ENCODE measurements around the gene PHLDB3.
"Not testable (repeated sequence)": the region's sequence is repeated elsewhere in the genome, so short reads cannot be mapped to it uniquely, and the experiment has no call there.

PHLDB3 gene

DNA sequence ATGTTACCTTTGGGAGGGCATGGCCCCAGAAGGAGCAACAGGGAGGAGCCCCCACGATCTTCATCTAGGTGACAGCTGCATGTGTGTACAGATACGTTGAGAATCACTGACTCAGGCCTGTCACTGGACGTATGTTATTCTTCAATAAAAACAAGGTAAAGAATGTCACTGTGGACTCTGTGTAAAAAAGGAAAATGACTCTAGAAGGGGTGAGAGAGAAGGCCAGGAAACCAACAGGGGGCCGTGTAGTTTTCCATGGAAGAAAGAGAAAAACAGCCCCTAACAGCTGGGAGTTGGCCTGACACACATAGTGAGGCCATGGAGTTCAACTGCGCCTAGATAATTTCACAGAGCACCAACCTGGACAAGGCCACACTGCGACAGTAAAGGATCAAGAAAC, 37.3 kb downstream of the PHLDB3 start:
- no peak for DNase-seq (ENCODE audit: low spot score)

DNA sequence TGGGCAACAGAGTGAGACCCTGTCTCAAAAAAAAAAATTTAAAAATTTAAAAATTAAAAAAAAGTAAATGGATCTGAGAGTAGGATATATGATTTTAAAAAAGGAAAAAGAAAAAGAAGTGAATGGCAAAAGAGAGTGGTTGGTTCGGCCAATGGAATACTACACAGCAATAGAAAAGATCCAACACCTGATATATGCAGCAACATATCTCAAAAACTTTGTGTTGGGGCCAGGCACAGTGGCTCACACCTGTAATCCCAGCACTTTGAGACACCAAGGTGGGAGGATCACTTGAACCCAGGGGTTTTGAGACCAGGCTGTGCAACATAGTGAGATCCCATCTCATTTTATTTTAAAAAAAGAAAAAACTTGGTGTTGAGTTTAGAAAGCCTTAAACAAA, 37.8 kb downstream of the PHLDB3 start:
- no peak for DNase-seq (ENCODE audit: low spot score)

DNA sequence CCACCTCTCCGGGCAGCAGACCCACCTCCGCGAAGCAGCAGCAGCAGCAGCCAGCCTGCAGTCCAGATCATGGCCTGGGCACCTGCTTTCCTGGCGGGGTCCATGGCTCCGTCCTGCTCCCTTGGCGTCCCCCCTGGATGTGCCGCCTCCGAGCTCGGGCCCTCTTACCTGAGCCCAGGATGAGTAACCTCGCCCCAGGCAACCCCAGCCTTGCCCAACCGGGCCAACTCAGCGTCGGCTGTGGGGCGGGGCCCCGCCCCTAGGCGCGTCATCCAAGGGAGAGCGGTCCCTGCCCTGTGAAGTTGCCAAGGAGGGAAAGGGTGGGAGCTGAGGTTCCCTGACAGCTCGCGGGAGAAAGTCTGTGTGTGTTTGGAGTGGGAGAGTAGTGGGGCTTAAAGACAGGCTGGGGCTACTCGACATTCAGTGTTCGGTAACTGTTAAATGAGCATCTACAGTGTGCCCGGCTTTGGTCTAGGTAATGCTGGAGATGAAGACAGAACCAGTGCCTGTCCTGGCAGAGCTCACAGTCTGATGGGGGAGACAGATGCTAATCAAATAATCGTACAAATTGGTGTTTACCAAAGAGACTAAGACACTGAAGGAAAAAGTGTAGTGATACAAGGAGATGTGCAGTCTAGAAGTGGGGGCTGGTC, 39.0 kb downstream of the PHLDB3 start, which contains the start of gene LYPD3:
Gene LYPD3 (minus strand): TSS at position 141 of the 653 bp plus-strand sequence. CDS start 37 bp downstream, at position 104.
- peak; percentile 1 for DNase-seq (ENCODE audit: low spot score)

DNA sequence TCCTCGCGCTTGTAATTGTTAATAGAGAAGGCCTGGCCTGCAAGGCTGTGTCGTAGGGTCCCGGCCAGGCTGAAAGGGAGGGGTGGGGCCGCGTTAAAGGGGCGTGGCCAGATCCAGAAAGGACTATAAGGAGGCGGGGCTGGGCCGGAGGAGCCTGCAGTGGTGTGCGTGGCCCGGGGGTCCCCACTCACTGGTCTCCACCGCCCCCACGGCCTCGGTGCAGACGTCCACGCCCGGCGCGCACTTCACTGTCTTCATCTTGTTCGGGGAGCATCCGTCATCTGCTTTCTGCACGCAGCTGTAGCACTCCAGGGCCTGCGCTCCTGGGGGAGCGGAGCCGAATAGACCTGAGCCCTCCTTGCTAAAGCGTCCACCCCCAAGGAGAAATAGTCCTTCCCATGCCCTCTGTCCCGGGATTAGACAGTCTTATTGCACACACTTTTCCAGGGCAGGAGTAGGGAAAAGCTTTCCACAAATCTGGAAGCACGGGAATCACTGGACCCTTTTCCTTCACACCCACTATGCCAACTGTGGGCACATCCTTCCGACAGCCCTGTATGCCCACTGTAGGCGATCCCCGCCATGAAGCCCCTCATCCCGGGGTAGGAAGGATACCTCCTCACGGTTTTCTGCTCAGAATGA, 40.3 kb downstream of the PHLDB3 start:
- DNase-seq (ENCODE audit: low spot score), result no peak

DNA sequence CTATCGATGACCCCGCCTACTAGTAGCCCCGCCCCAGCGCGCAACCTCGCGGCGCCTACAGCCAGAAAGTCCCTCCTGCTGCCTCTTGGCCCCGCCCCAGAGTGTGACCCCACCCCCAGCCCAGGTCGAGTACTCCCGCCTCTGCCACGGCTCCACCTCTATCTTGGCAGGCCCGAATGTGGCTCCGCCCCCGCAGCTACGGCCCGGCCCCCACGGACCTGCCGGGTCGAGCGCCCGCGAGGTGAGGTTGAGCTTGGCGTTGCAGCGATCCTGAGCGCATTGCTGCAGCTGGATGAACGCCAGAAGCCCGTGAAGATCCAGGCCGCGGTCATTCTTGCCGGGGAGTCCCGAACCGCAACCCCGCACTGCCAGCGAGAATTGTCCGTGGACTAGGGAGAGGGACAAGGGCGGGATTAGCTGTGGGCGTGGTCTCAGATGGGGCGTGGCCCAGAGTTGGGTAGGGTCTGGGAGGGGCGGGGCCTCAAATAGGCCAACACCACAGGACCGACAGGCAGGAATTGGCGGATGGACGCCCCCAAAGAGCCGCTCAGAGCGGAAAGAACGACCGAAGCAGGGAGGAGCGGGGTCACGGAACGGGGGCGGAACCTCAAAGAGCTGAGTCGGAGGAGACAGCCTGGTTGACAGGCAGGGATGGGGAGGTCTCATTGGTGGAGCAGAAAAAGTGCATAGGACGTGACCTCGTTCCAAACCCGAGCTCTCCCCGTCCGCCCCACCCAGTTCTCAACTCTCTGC, 41.0 kb downstream of the PHLDB3 start:
- peak; percentile 99 for DNase-seq (ENCODE audit: low spot score)

DNA sequence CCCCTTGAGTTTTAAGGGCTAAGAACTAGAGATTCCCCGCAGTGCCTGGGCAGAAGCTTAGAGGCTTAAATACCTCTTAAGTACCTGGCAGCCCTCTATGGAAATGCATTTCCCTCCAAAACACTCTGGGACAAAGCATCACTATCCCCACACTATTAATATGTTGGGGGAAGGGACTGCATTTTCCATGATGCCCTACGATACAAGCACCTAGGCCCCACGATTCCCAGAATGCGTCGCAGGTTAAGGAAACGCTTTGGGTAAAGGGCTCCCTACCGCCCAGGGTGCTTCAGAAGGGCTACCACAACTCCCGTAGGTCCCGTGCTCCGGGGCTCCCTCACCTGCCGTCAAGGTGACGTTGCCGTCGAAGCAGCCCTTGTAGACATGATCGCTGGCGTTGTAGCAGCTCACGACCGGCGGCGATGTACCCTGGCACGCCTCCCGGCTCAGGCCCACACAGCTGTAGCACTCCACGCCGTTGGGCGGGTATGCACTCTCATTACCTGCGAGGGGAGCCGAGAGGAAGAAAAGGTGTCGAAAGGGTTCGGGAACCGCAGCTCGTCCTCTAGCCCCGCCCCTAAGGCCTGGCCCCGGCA, 41.7 kb downstream of the PHLDB3 start:
- DNase-seq (ENCODE audit: low spot score), result no peak

DNA sequence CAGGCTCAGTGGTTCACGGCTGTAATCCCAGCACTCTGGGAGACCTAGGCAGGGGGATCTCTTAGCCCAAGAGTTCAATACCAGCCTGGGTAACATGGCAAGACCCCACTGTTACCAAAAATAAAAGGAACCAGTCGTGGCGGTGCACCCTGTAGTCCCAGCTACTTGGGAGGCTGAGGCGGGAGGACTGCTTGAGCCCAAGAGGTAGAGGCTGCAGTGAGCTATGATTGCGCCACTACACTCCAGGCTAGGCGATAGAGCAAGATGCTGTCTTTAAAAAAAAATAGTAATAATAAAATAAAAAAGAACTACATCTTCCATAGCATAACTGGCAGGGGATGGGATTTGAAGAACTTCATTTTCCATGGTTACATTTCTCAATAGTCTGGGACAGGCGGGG, 42.2 kb downstream of the PHLDB3 start:
- no peak for DNase-seq (ENCODE audit: low spot score)

DNA sequence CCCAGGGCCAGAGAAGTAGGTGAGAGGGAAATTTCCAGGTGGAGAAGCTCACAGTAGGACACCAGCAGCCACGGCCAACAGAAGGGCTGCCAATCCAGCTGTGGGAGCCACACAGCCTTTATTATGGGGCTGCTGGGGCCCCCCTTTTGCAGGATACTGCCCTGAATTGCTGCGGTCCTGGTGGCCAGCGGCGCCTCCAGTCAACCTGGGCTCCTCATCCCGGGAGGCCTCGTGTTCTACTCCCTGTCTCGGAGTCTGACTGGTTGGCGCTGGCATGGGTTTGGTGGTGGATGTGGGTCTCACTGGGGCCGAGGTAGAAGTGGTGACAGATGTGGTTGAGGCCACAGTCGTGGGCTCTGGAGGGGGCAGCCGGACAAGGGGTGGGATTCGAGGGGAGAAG, 43.2 kb downstream of the PHLDB3 start:
- no peak for DNase-seq (ENCODE audit: low spot score)

DNA sequence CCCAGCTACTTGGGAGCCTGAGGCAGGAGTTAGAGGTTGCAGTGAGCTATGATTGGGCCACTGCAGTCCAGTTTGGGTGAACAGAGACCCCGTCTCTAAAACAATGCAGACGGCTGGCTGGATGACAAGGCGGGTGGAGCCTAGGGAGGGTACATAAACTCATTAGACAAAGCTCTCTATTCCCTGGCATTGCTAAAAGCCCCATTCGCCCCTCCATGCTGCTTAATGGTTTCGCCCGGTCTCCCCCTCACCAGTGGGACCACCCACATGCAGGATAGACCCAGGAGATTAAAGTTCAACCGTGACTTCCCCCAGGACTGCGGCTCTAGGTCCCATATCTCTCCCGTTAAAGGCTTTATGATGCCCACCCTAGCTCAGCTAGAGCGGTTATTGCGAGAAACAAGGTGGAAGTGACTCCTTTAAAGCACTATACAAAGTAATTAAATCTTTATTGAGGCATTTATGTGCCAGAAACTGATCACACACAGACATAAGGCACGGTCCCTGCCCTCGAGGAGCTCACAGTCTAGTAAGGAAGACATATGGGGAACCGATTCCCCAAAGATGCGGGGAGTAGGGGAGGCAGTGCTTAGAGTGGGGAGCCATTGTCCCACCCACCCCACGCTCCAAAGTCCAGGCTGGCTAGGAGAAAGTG, 44.1 kb downstream of the PHLDB3 start:
- DNase-seq (ENCODE audit: low spot score), result no peak

DNA sequence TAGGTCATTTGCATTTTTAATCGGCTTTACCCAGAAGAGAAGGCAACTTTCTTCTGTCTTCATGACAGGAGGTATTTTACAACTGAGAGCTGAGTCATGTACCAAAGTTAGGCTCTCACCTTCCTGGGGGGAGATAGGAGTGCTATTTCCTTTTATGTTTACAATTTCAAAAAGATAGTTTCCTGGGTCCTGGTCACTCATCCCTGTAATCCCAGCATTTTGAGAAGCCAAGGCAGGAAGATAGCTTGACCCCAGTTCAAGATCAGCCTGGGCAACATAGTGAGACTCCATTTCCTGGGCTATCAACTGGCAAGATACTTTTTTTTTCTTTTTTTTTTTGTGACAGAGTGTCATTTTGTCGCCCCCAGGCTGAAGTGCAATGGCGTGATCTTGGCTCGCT, 46.7 kb downstream of the PHLDB3 start:
- no peak for DNase-seq (ENCODE audit: low spot score)

DNA sequence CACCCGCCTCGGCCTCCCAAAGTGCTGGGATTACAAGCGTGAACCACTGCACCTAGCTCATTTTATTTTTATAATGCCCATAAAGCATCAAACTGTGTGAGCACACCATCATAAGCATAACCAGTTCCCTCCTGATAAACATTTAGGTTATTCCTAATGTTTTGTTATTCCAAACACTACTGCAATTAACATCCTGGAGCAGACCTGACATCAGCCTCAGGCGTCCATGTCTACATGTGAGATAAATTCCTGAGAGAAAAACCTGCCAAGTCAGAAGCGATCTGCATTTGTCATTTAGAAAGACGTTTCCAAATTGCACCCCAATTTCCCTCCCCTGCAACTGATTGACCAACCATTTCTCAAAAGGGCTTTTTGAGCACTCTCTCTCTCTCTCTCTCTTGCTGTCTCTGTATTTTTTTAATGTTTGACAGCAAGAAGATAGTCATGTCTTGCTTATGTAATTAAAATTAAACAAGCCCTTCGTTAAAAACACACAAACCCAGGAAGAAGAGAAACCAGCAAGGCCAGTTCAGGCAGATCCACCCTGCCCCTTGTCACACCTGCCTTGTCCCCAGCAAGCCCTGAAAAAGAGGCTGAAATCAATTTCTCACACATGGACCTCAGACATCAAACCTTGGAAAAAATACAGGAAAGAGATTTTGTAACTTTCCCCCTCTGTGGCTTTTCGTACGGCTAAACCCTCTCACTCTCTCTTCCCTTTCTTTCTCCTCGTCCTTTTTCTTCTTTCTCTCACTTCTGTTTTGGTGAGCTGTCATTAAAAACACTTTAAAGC, 49.0 kb downstream of the PHLDB3 start:
- DNase-seq (ENCODE audit: low spot score), result no peak

DNA sequence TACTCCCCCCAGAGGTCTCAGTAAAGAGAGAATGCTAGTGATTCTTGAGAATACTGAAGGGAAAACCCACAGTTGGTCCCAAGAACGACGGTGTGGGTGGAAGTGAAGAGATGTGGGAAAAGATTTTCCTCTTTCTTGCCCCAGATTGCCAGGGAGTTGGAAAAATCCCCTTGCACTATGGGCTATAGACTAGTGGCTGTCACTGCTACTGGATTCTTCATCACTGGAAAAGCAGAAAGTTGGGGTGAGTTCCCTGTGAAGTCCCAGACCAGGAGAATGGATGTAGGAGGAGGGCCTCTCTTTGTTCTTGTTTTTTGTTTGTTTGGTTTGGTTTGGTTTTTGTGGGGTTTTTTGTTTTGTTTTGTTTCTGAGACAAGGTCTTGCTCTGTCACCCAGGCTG, 50.5 kb downstream of the PHLDB3 start:
- DNase-seq (ENCODE audit: low spot score), result no peak

DNA sequence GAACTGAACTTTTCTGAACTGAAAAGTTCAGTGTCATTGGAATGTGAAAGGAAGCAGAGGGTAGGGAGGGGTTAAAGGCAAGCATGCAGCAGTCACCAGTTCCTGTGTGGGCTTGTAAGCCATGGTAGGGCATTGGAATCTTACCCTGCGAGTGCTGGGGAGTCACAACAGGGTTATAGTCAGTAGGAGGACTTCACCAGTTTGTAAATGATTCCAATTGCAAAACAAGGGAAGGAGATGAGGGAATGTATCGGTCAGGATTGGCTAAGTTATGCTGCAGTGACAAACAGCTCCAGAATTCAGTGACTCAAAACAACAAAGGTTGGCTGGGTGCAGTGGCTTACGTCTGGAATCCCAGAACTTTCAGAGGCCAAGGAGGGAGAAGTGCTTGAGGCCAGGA, 52.0 kb downstream of the PHLDB3 start:
- no peak for DNase-seq (ENCODE audit: low spot score)

DNA sequence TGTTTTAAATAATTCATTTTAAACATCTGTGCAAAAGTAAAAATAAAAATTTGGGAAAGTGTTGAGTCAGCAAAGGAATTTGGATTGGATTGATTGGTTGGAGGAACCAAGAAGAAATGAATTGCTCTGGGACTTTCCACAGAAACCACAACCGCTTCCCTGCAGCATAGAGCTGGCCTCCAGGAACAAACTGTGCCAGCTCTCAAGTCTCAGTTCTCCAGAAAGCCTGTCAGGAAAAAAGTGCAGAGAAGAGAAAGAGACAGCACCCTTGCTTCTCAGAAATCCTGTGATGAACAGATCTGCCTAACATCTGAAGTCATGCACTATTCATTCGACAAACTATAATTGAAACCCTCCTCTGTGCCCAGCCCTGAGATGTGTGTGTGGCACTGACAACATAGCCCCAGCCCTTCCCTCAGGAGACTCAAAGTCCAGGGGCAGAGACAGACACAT, 54.0 kb downstream of the PHLDB3 start:
- no peak for DNase-seq (ENCODE audit: low spot score)

DNA sequence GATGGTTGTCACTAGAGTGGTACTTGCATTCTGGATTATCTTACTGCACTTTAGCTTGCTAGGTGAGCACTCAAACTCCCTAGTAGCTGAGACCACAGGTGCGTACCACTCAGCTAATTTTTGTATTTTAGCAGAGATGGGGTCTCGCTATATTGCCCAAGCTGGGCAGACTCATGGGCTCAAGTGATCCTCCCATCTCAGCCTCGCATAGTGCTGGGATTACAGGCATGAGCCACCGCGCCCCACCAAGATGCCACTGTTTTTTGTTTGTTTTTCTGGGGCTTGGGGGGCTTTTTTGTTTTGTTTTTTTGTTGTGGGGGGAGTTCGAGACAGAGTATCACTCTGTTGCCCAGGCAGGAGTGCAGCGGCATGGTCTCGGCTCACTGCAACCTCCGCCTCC, 56.9 kb downstream of the PHLDB3 start:
- DNase-seq (ENCODE audit: low spot score), result no peak

DNA sequence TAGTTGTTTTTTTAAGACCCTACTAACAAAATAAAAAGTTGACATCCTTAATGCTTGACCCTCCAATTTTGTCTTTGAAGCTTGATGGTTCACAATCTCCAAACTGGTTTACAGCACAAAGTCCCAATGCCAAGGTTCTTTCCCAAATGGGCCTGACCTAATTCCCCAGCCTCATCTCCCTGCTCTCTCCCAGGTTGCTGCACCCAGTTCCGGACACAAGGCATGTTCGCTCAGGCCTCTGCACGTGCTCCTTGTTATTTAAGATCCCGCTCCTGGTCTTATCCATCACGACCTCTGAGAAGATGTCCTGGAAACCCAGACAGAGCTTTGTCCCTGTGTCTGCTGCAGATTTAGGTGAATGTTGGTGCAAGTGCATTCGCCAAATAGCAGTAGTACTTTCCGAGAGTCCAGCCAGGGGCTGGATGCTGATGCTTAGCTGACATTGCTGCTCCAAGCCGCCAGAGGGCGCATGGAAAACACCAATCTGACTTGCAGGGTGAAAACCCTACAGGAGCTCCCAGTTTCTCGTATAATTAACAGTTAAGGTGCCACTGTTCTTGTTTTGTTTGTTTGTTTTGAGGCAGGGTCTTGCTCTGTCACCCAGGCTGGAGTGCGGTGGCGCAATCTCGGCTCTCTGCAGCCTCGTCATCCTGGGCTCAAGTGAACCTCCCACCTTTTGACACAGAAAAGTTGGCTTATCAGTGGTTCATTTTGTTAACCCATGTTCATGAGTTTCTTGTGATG, 57.6 kb downstream of the PHLDB3 start:
- DNase-seq (ENCODE audit: low spot score), result peak; percentile 86

DNA sequence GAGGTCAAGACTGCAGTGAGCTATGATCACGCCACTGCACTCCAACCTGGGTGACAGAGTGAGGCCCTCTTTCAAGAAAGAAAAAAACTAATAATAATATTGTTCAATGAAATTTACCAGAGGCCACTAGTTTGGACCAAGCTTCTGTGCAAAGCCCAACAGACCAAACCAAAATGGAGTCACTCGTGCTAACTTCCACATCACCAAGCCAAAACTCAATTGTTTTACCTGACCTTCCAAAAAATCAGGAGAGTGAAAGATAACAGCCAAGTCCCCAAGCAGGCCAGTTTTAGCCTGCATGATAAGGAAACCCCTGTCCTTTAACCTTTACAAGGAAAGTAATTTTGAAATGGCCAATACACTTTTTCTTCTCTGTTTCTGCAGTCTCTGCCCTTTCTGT, 59.1 kb downstream of the PHLDB3 start:
- DNase-seq (ENCODE audit: low spot score), result no peak

DNA sequence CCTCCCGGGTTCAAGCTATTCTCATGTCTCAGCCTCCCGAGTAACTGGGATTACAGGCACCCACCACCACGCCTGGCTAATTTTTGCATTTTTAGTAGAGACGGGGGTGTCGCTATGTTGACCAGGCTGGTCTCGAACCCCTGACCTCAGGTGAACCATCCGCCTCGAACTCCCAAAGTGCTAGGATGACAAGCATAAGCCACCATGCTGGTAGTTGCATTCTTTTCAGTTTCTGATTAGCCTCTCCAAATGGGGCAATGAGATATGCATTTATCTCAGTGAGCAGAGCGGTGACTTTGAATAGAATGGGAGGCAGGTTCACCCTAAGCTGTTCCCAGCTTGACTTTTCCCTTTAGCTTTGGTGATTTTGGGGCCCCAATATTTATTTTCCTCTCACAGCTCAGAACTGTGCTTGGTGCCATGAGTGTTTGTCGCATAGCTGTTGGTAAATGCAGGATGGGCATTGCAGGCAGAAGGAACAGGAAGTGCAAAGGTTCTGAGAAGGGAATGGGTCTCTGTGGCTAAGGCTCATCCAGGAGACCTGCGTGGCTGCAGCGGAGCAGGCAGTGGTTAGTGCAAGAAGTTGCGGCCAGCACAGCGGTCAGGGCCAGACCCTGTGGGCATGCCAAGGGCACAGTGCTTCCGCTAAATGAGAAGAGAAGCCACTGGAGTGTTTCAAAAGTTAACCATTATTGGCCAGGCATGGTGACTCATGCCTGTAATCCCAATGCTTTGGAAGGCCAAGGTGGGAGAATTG, 59.8 kb downstream of the PHLDB3 start:
- no peak for DNase-seq (ENCODE audit: low spot score)

DNA sequence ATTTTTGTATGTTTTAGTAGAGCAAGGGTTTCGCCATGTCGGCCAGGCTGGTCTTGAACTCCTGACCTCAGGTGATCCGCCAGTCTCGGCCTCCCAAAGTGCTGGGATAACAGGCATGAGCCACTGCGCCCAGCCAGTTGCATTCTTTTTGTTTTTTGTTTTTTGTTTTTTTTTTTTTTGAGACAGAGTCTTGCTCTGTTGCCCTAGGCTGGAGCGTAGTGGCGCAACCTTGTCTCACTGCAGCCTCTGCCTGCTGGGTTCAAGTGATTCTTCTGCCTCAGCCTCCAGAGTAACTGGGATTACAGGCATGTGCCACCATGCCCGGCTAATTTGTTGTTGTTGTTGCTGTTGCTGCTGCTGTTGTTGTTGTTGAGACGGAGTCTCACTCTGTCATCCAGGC, 60.5 kb downstream of the PHLDB3 start:
- not testable (repeated sequence) for DNase-seq (ENCODE audit: low spot score)

DNA sequence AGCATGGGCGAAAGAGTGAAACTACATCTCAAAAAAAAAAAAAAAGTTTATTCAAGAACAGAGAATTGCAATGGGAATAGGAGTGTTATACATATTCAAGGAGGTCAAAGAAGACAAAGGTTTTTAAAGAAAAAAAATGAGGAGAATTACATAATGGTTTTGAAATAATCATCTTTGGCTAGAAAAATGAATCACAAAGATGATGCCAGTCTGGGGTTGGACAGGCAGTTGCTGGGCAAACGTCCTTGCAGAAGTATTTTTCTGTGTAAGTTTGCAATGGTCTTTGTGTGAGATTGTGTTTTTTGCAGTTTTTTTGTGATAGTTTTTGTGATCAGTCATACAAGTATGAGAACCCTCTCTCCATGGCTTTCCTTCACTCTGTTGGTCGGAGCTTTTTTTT, 62.8 kb downstream of the PHLDB3 start:
- DNase-seq (ENCODE audit: low spot score), result no peak
